HepG2 (cell line): ENCODE data around the gene CNTD1. TPM values are rescaled to one million over a fixed set of nuclear protein-coding genes. Genes with fewer than 3 reads are reported as not detected.

Source experiments
- ATAC-seq: fragments of 200-7000 bp; cut with Tn5 transposase; 3 replicates; pipeline ENCODE4 v1.9.1; 2020; ENCODE audit warnings: mild to moderate bottlenecking, moderate library complexity
- BruUV-seq: library from RNA; stranded (reverse); fragments of 400-500 nt; replicated peaks from 2 replicates; lab custom pipeline; 2021; lab: Mats Ljungman, UMichigan
- CTCF ChIA-PET: fragments of 300-600 bp; formaldehyde crosslinking; extraction: SDS; loops from one replicate; lab custom pipeline; 2021; ENCODE audit warnings: low total read pairs, inconsistent platforms, low intra/inter-chr PET ratio; lab: Yijun Ruan, JAX
- POLR2A ChIA-PET: fragments of 350-600 bp; sonication (Branson Sonifier 250); formaldehyde crosslinking; loops from one replicate; lab custom pipeline; 2020; ENCODE audit warnings: antibody characterized with exemption, inconsistent platforms; lab: Yijun Ruan, JAX
- DNase-seq: peaks from one replicate; pipeline ENCODE4 v3.0.0-alpha.2; 2015; ENCODE audit warnings: low spot score
- FAIRE-seq: peaks from 3 replicates; lab custom pipeline; 2011; peaks lifted over from hg19 to GRCh38; lab: Jason Lieb, UNC
- H2AFZ ChIP-seq: one replicate; pipeline ENCODE4 v1.6.1; 2011; ENCODE audit warnings: low read length, inconsistent platforms
- H3K27ac ChIP-seq: fragments of 300-600 bp; 3 replicates; pipeline ENCODE4 v1.8.0; 2011; ENCODE audit warnings: mixed run types, mild to moderate bottlenecking, mixed read lengths, low read length, inconsistent platforms; ENCODE audit not compliant: insufficient read depth; ENCODE audit errors: extremely low read length
- H3K27me3 ChIP-seq, 2 experiments: fragments of 200-600 bp in 1 of 2; 2 replicates in 1 of 2; 3 replicates in 1 of 2; pipeline versions ENCODE4 v1.6.0 to v1.8.0; 2011; ENCODE audit warnings: low read length in 2 of 2, mild to moderate bottlenecking in 2 of 2, moderate library complexity in 2 of 2, inconsistent platforms in 1 of 2; ENCODE audit not compliant: insufficient read depth in 2 of 2, control insufficient read depth in 1 of 2
- H3K36me3 ChIP-seq, 2 experiments: fragments of 200-600 bp in 1 of 2; replicated peaks in 1 of 2; 2 replicates in 1 of 2; 3 replicates in 1 of 2; pipeline versions ENCODE4 v1.5.1 to v1.8.0; 2011; ENCODE audit warnings: low read length in 2 of 2, inconsistent platforms in 1 of 2; ENCODE audit not compliant: insufficient read depth in 2 of 2, control insufficient read depth in 1 of 2
- H3K4me1 ChIP-seq: 2 replicates; pipeline ENCODE4 v1.5.1; 2012; ENCODE audit warnings: low read length, inconsistent platforms; ENCODE audit not compliant: insufficient read depth
- H3K4me2 ChIP-seq: 2 replicates; pipeline ENCODE4 v1.6.0; 2011; ENCODE audit warnings: low read depth, low read length, inconsistent platforms
- H3K4me3 ChIP-seq, 3 experiments: fragments of 200-600 bp in 1 of 3; sonication (generic), shearing (Covaris generic) in 1 of 3; replicated peaks in 1 of 3; 2 replicates each; pipeline ENCODE4 v1.5.1; 2011 to 2016; ENCODE audit warnings: low read length in 3 of 3, inconsistent platforms in 2 of 3, low read depth in 2 of 3, mild to moderate bottlenecking in 2 of 3, control low read depth in 1 of 3, mixed read lengths in 1 of 3; ENCODE audit not compliant: insufficient read depth in 1 of 3
- H3K79me2 ChIP-seq: one replicate; pipeline ENCODE4 v1.6.1; 2011; ENCODE audit warnings: low read length, inconsistent platforms; ENCODE audit not compliant: insufficient read depth
- H3K9ac ChIP-seq: 2 replicates; pipeline ENCODE4 v1.6.0; 2011; ENCODE audit warnings: mild to moderate bottlenecking, low read depth, low read length, inconsistent platforms; ENCODE audit not compliant: insufficient read depth
- H3K9me3 ChIP-seq: 2 replicates; pipeline ENCODE4 v1.5.1; 2012; ENCODE audit warnings: mild to moderate bottlenecking, low read length
- H4K20me1 ChIP-seq: 2 replicates; pipeline ENCODE4 v1.6.0; 2011; ENCODE audit warnings: inconsistent platforms, mild to moderate bottlenecking, low read length, moderate library complexity; ENCODE audit not compliant: insufficient read depth
- BORCS8-MEF2B ChIP-seq: sonication (generic); formaldehyde crosslinking; IDR thresholded peaks from 2 replicates; pipeline ENCODE4 v1.8.0; 2022; ENCODE audit warnings: mild to moderate bottlenecking, missing genetic modification reagents
- DNMT1 ChIP-seq: sonication (generic); formaldehyde crosslinking; IDR thresholded peaks from 2 replicates; pipeline ENCODE4 v1.5.1; 2020; ENCODE audit warnings: mild to moderate bottlenecking, missing genetic modification reagents
- PPARG ChIP-seq: conservative IDR thresholded peaks from 2 replicates; pipeline ENCODE4 v1.6.1; 2016; ENCODE audit warnings: missing biosample characterization, missing genetic modification reagents
- RERE ChIP-seq: IDR thresholded peaks from 2 replicates; pipeline ENCODE4 v1.6.1; 2016; ENCODE audit warnings: low read depth, missing genetic modification reagents, missing compliant biosample characterization
- SRY ChIP-seq: sonication (generic); formaldehyde crosslinking; IDR thresholded peaks from 2 replicates; pipeline ENCODE4 v1.8.0; 2022; ENCODE audit warnings: mild to moderate bottlenecking, missing genetic modification reagents
- ZC3H13 ChIP-seq: sonication (generic); formaldehyde crosslinking; IDR thresholded peaks from 2 replicates; pipeline ENCODE4 v1.8.1; 2023; ENCODE audit warnings: mild to moderate bottlenecking, missing genetic modification reagents, moderate library complexity
- ZFP1 ChIP-seq: IDR thresholded peaks from 2 replicates; pipeline ENCODE4 v1.6.1; 2016
- ZNF350 ChIP-seq: sonication (generic); formaldehyde crosslinking; IDR thresholded peaks from 2 replicates; pipeline ENCODE4 v1.4.0; 2020; ENCODE audit warnings: mild to moderate bottlenecking, low read depth, missing genetic modification reagents, borderline replicate concordance
- ZNF572 ChIP-seq: sonication (generic); formaldehyde crosslinking; IDR thresholded peaks from 2 replicates; pipeline ENCODE4 v1.5.1; 2020; ENCODE audit warnings: mild to moderate bottlenecking, missing genetic modification reagents
- WGBS: methylation state at CpG from one replicate; pipeline ENCODE4 v1.1.6; 2017; ENCODE audit warnings: low lambda C conversion rate; 5-methylcytosine and 5-hydroxymethylcytosine counted together
- in situ Hi-C: cut with HindIII; loops from 2 replicates; pipeline ENCODE4 v1.10.0; 2017; ENCODE audit warnings: low pct_unique_long_range_greater_than_20kb; ENCODE audit not compliant: extremely low pct_ligation_motif_present
- intact Hi-C: fragments of 100-400 bp; cut with micrococcal nuclease; formaldehyde crosslinking; loops from one replicate; pipeline ENCODE4 v1.10.0; 2022; ENCODE audit not compliant: unreplicated experiment
- polyA plus RNA-seq, 8 experiments: library from polyadenylated mRNA; depleted of rRNA in 3 of 8; stranded (reverse) in 7 of 8; unstranded in 1 of 8; fragments of >200 nt; fragmentation: Illumina TruSeq in 4 of 8; extraction: Trizol in 4 of 8; gene quantifications; 2 replicates each; pipeline versions ENCODE4 v1.2.1 to v1.2.3, GENCODE V29; 2011 to 2016; ENCODE audit warnings: low read depth in 4 of 8, missing spikeins in 1 of 8, mixed read lengths in 1 of 8; ENCODE audit not compliant: insufficient read depth in 1 of 8
- total RNA-seq, 5 experiments: library from RNA; depleted of rRNA; stranded (reverse); fragments of >200 nt; fragmentation: Illumina TruSeq; extraction: Trizol; gene quantifications; 2 replicates each; pipeline ENCODE4 v1.2.3, GENCODE V29; 2016; ENCODE audit warnings: low read depth in 1 of 5

The CNTD1 gene
- total and polyA plus RNA-seq, 2 of the 13 experiments (the other 11 are each of a cell fraction or from before 2014, with no cell fraction given) = 0.11 to 0.15 TPM

GRCh38 chr17:42852351-42852750, 53.7 kb downstream of the CNTD1 start:
- 93% methylated on average over 14 of the region's 15 CpGs for WGBS
- CTCF ChIA-PET = no interaction called here
- no peak for DNase-seq
- intact Hi-C loops = loop anchor here (2.0 kb wide), 1 partner anchor 14 kb away; no protein-coding TSS in a partner anchor
- Histone ChIP-seq H2AFZ (no peak overlapping the region), H3K9me3 (no peaks in the 10 kb centered on the region), H3K4me1 (peaks cover 76% of the 10 kb centered on the region), H3K9ac (no peak overlapping the region), H4K20me1 (no peaks in the 10 kb centered on the region), H3K27me3 (no peaks in the 10 kb centered on the region), H3K36me3 (no peaks in the 10 kb centered on the region; a peak in 1 of 5 replicates), H3K4me3 (no peak overlapping the region), H3K79me2 (peaks cover 10% of the 10 kb centered on the region), H3K27ac (no peak overlapping the region), H3K4me2 (peak overlapping the region; percentile 80; the same call in 1 of the 2 replicates)
- in situ Hi-C loops = no loop called here
- POLR2A ChIA-PET = interaction anchor here (0.9 to 4.1 kb wide), 5 partner anchors 12 to 76 kb away, joined by 3 to 36 read pairs (median 5); no protein-coding TSS in a partner anchor
- no TSS peak for BruUV-seq
- no peak for FAIRE-seq
- no peak for ATAC-seq
- TF ChIP-seq SRY (CRISPR knock-in tag) (no peak), ZNF572 (CRISPR knock-in tag) (0 out of 2 replicates have a peak, but pooled peaks have one; percentile 39), DNMT1 (CRISPR knock-in tag) (no peak), ZC3H13 (CRISPR knock-in tag) (0 out of 2 replicates have a peak, but pooled peaks have one; percentile 31), ZNF350 (CRISPR knock-in tag) (no peak), RERE (no peak), ZFP1 (CRISPR knock-in tag) (no peak), PPARG (CRISPR knock-in tag) (no peak), BORCS8-MEF2B (CRISPR knock-in tag) (no peak)
